GM10847 (cell line): ENCODE measurements around the gene ZCCHC4.

ENCODE experiments used
- POLR2A ChIP-seq: IDR thresholded peaks from 2 replicates; pipeline ENCODE4 v1.6.1; 2011; ENCODE audit not compliant: insufficient read length; ENCODE audit errors: extremely low read depth

Gene ZCCHC4

GRCh38 chr4:25310066-25310802, 2.3 kb upstream of the ZCCHC4 start:
- no peak for TF ChIP-seq POLR2A

GRCh38 chr4:25310803-25311166, 1.8 kb upstream of the ZCCHC4 start:
- TF ChIP-seq POLR2A, result no peak

- no peak for TF ChIP-seq POLR2A
These were observed 774 bp downstream of the ZCCHC4 start for GRCh38 chr4:25313201-25313895.

- no peak for TF ChIP-seq POLR2A
These were observed 7.8 kb downstream of the ZCCHC4 start for GRCh38 chr4:25320336-25320735.

- no peak for TF ChIP-seq POLR2A
These were observed 8.2 kb downstream of the ZCCHC4 start for GRCh38 chr4:25320773-25321172.

GRCh38 chr4:25321703-25322102, 9.1 kb downstream of the ZCCHC4 start:
- TF ChIP-seq POLR2A, result no peak

GRCh38 chr4:25330335-25330734, 17.8 kb downstream of the ZCCHC4 start:
- TF ChIP-seq POLR2A, result no peak

- TF ChIP-seq POLR2A, result no peak
These were observed 18.6 kb downstream of the ZCCHC4 start for GRCh38 chr4:25330905-25331808.

GRCh38 chr4:25343671-25344070, 31.1 kb downstream of the ZCCHC4 start:
- no peak for TF ChIP-seq POLR2A

- no peak for TF ChIP-seq POLR2A
These were observed 33.2 kb downstream of the ZCCHC4 start for GRCh38 chr4:25345744-25346143.

- no peak for TF ChIP-seq POLR2A
These were observed 34.3 kb downstream of the ZCCHC4 start for GRCh38 chr4:25346913-25347312.

GRCh38 chr4:25347473-25347872, 34.9 kb downstream of the ZCCHC4 start:
- TF ChIP-seq POLR2A, result no peak

- TF ChIP-seq POLR2A, result no peak
These were observed 35.4 kb downstream of the ZCCHC4 start for GRCh38 chr4:25347971-25348370.

- TF ChIP-seq POLR2A, result no peak
These were observed 38.0 kb downstream of the ZCCHC4 start for GRCh38 chr4:25350561-25350960.

- no peak for TF ChIP-seq POLR2A
These were observed 39.3 kb downstream of the ZCCHC4 start for GRCh38 chr4:25351777-25352416.
